ENCODE measurements around the gene KRT33B. TPM values are rescaled to one million over a fixed set of nuclear protein-coding genes. Genes with fewer than 3 reads are reported as not detected.
A peak's percentile ranks its signal among the peaks of the same experiment; 100 is the strongest.
"Not testable (repeated sequence)": the region's sequence is repeated elsewhere in the genome, so short reads cannot be mapped to it uniquely, and the experiment has no call there.

KRT33B gene
- total RNA-seq, 4 donors from 2014 or later = not detected

DNA sequence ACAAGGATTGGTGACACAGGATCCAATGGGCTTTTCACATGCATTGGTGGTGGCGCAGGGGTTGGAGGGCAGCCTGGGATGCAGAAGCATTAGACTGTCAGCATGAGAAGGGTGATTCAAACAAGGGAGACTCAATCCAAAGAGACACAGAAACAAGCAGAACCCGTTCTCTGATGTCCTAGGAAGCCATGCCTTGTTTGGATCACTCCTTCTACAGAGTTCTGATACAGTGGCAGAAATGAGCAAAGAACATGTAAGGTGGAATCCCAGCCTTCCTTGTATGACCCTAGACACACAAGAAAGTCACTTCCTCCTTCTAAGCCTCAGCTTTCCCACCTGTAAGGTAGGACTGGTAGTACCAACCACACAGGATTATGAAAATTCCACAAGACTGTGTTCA, 5.7 kb downstream of the KRT33B start:
- no peak for ATAC-seq (ENCODE audit: low FRiP score)
- TF ChIP-seq, protein P1, sequence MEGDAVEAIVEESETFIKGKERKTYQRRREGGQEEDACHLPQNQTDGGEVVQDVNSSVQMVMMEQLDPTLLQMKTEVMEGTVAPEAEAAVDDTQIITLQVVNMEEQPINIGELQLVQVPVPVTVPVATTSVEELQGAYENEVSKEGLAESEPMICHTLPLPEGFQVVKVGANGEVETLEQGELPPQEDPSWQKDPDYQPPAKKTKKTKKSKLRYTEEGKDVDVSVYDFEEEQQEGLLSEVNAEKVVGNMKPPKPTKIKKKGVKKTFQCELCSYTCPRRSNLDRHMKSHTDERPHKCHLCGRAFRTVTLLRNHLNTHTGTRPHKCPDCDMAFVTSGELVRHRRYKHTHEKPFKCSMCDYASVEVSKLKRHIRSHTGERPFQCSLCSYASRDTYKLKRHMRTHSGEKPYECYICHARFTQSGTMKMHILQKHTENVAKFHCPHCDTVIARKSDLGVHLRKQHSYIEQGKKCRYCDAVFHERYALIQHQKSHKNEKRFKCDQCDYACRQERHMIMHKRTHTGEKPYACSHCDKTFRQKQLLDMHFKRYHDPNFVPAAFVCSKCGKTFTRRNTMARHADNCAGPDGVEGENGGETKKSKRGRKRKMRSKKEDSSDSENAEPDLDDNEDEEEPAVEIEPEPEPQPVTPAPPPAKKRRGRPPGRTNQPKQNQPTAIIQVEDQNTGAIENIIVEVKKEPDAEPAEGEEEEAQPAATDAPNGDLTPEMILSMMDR (IDR thresholded peaks at IDR 0.05) = no peak

GRCh38 chr17:41360296-41360995, 9.2 kb downstream of the KRT33B start:
- TF ChIP-seq, protein P1 (IDR thresholded peaks at IDR 0.05) = no peak
- ATAC-seq (ENCODE audit: low FRiP score) = peak; percentile 63
- no peak for DNase-seq (ENCODE audit: low spot score)

More for the DNA sequence above, 5.7 kb downstream of the KRT33B start:
- no peak for DNase-seq (ENCODE audit: low spot score)

DNA sequence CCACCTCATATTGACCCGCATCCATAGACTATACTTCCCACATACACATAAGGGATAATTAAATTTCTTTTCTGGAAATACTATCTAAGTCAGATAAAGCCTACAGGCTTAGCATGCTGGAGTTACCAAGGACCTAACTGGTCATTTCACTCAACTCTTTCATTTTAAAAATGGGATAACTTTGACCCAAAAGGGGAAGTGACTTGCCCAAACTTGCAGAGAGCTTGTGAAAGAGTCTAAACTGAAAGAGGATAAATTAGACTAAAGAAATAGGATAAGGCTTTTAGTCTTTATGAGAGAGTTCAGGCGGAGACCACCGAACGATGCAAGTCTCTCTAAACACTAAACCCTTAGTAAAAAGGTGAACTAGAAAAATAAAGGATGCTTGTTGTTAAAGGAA, 15.1 kb downstream of the KRT33B start:
- TF ChIP-seq, protein P1 (IDR thresholded peaks at IDR 0.05) = no peak
- no peak for DNase-seq (ENCODE audit: low spot score)
- ATAC-seq (ENCODE audit: low FRiP score) = no peak

- no peak for ATAC-seq (ENCODE audit: low FRiP score)
- TF ChIP-seq, protein P1 (IDR thresholded peaks at IDR 0.05) = no peak
- DNase-seq (ENCODE audit: low spot score) = no peak
Observed at GRCh38 chr17:41352597-41353366, 16.8 kb downstream of the KRT33B start.

- ATAC-seq (ENCODE audit: low FRiP score) = no peak
- TF ChIP-seq, protein P1 (IDR thresholded peaks at IDR 0.05) = no peak
- no peak for DNase-seq (ENCODE audit: low spot score)
Observed at GRCh38 chr17:41351177-41351576, 18.4 kb downstream of the KRT33B start.

DNA sequence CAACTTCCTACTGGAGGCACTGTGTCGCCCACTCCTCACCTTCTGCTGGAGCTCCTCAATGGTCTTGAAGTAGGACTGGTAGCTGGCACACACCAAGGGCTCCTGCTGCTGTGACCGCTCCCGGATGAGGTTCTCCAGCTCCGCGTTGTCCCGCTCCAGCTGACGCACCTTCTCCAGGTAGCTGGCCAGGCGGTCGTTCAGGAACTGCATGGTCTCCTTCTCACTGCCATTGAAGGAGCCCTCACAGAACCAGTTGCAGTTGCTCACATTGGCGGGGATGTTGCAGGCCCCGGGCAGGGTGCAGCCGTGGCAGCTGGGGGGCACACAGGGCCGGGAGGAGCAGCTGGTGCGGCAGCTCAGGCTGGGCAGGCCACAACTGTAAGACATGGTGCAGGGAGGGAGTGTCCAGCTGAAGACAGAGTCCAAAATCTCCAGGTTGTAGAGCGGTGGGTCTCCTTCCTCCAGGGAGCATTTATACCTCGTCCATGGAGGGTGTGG, 19.2 kb downstream of the KRT33B start, which contains the start of gene KRT33A:
KRT33A (minus strand) TSS at position 448 of the 498 bp plus-strand sequence; CDS start at position 387, 61 bp downstream.
- DNase-seq (ENCODE audit: low spot score); ATAC-seq (ENCODE audit: low FRiP score): not testable (repeated sequence)

- no peak for DNase-seq (ENCODE audit: low spot score)
- TF ChIP-seq, protein P1 (IDR thresholded peaks at IDR 0.05) = no peak
- no peak for ATAC-seq (ENCODE audit: low FRiP score)
Observed at GRCh38 chr17:41347869-41348760, 21.5 kb downstream of the KRT33B start.

- not testable (repeated sequence) for ATAC-seq (ENCODE audit: low FRiP score); DNase-seq (ENCODE audit: low spot score)
Observed at GRCh38 chr17:41346421-41346820, 23.2 kb downstream of the KRT33B start.

All from omental fat pad (tissue), 4 donors.